GDM1 (cell line): ENCODE measurements around the gene TMEM44.
"Not testable (repeated sequence)": the region's sequence is repeated elsewhere in the genome, so short reads cannot be mapped to it uniquely, and the experiment has no call there.

Experiments
- DNase-seq: peaks from one replicate; lab custom pipeline; 2025; lab: John Stamatoyannopoulos, UW

TMEM44 gene

DNA sequence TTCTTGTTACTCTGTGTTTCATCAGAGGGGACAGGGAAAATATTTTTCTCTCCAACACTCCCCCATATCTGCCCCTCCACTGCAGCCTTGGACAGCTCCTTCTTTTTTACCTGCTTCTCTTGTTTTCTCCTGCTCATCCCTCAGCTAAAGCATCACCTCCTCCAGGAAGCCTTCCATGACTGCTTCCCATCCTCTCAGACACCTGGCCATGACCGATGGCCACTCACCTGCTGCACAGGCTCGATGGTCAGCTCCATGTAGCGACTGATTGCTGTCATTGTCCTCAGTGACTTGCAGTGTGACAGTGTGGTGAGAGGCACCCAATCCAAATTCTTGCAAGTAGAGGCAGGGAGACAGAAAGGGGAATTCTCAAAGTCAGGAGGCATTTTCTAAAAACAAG, 22.5 kb downstream of the TMEM44 start:
- no peak for DNase-seq

DNA sequence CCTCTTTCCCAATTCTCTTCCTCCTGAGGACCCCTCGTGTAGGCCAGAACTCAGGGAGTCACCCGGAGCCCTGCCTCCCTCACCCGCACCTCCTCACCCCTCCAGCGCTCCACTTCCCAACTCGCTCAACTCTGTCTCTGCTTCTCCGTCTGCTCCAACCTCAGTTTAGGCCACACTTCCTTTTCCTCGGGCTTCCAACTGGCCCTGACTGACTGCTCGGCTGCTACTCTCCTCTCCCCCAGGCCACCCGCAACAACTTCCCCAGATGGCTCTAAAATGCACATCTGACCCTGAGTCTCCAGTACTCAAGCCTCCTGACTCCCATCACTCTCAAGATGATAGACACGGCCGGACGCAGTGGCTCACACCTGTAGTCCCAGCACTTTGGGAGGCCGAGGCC, 23.6 kb downstream of the TMEM44 start:
- no peak for DNase-seq

DNA sequence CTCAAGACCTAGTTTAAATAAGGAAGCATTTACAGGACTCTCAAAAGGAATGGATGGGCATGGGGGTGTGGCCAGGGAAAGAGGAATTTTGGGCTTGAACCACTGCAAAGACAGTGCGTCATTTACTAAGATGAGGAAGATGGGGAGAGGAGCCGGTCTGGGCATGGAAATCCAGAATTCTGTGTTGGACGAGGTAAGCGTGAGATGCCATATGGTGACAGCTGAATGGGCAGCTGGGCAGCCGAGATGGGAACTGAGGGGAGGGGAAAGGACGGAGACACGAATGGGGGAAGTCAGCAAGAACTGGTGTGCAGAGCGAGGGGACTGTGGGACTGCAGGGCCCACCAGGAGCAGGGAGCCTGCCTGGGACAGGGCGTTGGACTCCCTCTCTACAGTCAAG, 24.2 kb downstream of the TMEM44 start:
- DNase-seq = no peak

DNA sequence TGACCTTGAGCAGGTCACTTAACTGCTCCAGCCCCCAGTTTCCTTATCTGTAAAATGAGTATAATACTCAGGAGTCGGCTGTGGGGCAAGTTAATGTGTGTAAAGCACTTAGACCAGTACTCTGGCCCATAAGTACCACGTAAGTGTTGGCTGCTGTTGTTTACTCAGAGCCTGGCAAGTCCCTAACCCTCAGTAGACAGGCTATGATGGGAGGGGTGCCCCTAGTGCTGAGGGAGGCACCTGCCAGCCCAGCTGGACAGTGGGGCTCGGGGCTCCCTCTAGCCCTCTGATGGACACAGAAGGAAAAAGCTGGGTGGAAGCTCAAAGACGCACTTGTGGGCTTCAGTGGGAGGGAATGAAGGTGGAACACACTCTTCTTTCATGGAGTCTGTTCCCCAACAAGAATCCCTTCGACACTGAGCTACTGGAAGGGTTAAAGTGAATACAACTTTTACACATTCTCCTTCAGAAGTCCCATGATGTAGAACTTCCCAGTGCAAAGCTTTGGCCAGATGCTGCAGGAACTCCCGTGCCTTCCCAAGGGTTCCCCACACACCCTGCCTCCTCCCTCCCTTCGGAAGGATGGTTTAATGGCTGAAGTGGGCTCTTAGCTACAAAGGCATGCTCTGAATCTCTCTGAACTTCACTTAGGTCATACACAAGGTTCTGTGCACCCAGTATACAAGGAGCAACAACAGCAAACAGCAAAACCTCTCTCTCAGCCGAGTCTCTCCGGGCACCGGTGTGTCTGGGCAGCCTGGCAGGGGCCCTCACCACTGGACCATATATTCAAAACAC, 25.4 kb downstream of the TMEM44 start:
- no peak for DNase-seq

DNA sequence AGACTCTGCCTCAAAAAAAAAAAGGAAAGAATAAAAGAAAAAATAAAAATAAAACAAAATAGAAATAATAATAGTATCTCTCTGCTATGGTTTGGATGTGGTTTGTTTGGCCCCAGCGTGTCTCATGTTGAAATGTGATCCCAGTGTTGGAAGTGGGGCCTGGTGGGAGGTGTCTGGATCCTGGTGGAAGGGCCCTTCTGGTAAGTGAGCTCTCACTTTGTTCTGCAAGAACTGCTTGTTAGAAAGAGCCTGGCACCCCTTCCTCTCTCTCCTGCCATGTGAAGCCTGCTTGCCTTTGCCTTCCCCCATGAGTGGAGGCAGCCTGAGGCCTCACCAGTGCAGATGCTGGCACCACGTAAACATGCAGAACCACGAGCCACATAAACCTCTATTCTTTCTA, 26.3 kb downstream of the TMEM44 start:
- no peak for DNase-seq

DNA sequence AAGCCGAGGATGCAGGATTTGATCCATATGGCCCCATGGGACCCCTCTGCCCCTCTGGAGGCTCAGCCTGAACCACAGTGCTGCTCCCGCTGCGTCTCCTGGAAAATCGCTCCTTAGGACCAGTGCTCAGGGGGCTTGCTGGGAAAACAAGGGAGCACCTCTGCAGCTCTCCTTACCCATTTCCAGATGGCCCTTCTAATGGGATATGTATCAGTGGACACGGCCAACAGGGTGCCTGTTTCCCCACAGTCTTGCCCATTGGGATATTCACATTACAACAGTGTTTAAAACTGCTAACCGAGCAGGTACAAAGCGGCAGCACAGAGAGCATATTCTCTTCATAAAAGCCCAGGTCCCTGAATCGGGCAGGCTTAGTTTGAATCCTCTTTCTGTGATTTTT, 27.1 kb downstream of the TMEM44 start:
- no peak for DNase-seq

DNA sequence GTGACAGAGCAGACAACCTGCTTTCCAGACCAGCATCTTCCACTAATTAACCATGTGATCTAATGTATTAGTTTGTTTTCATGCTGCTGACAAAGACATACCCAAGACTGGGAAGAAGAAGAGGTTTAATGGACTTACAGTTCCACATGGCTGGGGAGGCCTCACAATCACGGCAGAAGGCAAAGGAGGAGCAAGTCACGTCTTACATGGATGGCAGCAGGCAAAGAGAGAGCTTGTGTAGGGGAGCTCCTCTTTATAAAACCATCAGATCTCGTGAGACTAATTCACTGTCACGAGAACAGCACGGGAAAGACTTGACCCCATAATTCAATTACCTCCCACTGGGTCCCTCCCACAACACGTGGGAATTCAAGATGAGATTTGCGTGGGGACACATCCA, 27.9 kb downstream of the TMEM44 start:
- DNase-seq = not testable (repeated sequence)

DNA sequence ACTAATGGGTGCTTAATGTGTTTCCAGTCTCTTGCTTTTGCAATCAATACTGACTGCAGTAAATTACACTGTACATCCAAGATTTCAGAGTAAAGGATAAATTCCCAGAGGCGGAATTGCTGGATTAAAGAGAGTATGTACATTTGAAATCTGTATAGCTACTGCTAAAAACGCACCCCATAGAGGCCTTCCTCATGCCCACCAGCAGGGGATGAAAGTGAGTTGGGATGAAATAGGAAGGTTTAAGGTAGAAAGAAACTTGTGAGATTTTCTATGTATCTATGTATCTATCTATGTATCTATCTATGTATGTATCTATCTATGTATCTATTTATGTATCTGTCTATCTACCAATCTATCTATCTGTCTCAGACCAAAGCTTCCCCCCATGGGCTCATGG, 28.4 kb downstream of the TMEM44 start:
- no peak for DNase-seq

DNA sequence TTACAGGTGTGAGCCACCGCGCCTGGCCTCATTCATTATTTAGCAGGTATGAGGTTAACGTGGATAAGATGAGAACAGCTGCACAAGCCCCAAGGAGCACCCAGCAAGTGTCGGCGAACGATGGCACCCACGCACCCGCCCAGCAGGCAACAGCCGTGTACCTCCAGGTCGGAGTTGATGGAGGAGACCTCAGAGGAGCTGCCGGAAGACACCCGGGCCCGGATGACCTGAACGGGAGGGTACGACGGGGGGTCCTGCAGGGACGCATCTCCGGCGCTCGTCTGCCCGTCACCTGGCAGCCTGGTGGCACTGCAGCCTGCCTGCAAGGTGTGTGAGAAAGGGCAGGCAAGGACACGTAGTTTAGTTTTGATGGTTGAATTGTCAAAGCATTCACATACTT, 29.1 kb downstream of the TMEM44 start:
- no peak for DNase-seq

DNA sequence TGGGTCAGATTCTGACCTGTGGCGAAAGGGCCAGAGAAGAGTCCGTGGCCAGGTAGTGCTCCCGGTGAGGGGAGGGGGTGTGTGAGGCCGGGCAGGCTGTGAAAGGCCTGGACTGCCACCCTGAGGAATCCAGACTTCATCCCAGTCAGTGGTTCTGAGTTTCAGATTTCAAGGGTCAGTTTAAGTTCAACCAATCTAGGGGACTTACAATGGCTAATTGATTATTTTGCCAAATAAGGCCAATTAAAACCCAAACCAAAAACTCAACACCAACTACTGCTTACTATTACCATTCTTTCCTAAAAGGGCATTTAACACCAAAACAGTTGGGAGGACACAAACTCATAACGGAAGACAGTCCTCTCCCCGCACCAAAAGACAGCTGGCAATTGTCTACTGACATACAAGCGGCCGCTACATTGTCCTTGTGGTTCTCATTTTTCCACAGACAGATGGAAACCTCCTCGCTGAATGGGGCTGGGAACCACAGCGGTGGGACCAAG, 30.5 kb downstream of the TMEM44 start:
- no peak for DNase-seq

DNA sequence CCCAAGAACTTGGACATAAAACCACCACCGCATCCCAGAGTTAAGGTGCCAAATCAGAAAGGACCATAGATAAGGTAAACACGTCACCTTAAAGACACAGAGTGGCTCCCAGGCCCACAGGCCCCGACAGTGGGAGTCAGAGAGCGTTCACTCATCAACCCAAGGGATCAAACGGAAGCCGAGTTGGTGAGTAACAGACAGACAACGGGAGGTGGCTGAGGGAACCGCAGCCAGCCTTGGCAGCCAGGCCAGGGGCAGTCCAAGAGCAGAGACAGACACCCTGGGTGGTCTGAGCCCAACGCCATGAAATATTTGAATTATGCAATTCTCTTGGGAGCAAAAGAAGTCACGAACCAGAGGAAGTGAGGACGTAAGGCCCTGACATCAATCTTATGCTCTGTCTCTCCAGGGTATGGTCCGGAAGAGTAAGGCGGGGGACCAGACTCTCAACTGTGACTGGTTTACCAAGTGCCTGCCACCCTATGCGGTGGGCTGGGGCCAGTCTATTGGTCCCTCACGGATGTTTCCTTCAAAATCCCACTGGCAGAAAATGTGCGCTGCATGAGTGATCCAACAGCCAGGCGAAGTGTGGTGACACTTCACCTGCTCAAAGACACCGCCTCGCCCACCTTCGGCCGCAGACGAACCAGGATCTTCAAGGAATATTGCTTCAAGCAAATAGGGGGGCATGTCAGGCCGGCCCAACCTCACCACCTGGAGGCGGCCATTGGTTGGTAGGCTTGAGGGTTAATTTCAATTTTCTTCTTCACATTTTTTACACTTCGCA, 34.3 kb downstream of the TMEM44 start:
- DNase-seq = no peak

DNA sequence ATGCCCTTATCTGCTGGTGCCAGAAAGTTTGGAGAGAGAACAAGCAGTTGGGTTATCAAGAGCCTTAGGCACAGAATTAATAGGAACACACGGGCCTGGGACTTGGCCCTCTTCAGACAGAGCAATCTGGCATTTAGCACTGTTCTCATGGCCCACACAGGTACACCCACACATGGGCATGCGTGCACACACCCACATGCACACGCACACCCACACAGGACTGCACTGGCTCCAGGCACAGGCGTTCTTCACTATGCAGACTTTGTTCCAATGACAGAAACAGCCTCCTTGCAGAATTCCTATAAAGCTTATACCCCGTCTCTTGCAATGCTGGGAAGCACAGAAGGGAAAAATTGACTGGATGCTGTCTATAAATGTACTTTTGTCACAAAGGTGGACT, 36.3 kb downstream of the TMEM44 start:
- no peak for DNase-seq

DNA sequence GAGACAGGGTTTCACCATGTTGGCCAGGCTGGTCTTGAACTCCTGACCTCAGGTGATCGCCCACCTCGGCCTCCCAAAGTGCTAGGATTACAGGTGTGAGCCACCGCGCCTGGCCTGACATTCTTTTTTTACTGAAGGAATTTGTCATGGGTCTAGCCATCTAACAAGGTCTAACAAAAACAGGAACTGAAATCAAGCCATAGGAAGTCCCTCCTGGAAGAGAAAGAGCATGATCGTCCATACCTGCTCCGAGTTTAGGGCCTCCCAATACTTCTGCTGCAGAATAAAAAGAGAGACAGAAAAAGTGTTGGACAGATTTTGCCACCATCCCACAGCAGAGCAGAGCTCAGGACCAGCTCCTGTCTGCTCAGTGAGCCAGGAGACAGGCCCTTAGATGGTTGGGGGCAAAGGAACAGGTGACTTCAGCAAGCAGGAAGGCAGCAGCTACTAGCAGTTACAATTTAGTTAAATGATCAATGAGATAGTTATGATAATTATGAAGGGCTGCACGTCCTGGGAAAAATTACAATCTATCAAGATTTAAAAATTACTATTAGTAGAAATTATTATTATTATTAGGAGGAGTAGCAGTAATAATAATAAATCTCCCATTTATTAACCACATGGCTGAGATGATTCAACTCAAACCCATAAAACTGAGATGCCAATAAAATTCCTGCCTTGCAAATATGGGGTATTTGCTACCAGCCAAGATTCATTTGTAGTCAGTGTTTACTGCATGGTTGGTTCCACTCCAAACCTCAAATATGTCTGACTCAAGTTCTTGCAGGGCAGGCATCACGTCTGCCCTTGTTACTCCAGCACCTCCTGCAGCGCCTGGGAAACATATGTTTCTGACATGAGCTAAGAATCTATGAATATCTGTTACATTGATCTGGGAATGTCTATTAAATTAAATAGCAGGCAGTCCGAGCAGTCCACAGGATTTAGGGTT, 40.1 kb downstream of the TMEM44 start:
- DNase-seq = no peak

DNA sequence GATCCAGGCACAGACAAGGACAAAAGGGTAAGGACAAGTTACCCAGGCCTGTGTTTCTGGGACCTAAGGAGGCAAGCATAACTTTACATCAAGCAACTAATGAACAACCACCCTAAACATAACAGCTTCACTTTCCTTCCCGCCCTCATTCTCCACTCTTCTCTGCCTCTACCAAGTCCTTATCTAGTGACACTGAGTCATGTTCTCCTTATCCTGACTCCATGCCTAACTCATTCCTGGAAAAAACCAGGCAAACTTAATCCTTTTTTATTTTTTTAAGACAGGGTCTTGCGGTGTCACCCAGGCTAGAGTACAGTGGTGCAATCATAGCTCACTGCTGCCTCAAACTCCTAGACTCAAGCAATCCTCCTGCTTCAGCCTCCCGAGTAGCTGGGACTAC, 44.5 kb downstream of the TMEM44 start:
- no peak for DNase-seq

DNA sequence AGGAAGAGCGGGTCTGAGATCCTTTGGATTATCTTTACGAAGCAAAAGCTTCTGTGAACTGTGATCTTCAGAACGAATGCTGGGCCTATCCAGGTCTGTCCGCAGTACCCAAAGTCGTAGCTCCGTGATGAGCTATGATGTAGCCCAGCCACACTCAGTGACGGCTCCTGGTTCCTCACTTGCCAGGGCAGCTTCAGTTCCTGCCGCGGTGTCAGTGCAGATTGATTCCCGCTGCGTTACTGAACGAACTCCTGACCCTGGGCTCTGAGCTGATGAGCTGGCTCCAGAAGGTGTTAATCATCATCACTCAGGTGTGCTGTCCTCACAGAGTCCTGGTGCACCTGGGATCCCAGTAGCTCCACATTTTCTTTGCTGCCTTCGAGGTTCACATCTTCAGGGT, 45.0 kb downstream of the TMEM44 start:
- DNase-seq = no peak

DNA sequence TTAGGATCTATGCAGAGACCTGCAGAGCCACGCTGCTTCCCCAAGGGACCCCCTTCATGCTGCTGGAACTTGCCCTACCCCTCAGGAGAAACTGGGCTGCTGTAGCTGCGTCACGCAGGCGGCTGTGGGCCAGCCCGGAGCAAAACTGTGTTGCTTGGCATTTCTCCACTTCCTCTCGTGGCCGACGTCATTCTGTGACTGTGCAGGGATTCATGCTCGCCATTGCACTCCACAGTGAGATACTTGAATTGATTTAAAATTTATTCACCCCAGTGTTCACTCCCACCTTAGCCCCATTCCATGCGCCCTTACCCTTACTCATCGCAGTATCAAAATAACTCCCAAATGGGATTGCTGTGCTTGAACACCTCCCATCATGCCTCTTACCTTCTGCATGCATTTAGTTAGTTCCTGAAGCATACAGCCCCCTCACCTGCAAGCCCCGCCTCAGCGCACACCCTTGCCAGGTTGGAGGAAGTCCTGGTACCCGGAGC, 45.7 kb downstream of the TMEM44 start:
- DNase-seq = no peak

DNA sequence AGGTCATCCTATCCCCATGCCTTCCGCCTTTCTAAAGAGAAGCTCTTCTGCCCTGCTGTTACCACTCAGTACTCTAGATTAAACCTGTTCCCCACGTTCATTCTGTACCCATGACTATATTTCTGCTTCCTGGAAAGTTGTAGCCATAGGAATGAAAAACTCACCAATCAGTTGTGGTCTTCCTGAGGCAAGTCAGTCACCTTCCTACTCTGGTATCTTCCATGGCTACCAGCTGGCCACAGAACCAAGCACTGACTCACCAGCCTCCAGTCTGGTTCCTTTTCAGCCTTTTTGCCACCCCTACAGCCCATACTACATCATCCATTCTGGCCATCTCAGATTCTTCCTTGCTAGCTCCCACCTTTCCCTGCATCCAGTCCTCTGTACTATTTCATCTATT, 46.4 kb downstream of the TMEM44 start:
- DNase-seq = no peak

DNA sequence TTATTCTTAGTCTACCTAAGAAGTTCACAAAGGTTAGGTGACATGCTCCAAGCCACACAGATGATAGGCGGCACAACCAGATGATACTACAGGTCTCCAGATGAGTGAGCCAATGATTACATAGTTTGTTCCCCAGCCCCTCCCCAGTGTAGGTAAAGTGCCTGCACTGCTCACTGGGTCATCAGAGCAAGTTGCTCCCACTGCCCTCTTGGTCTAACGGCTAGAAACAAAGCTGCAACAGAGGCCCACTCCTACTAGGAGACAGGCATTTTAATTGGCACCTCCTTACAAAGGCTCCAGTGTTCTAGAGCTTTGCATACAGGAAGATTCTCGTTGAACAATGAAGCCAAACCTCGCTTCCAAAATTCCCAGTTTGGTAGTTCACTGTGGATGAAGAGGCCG, 47.3 kb downstream of the TMEM44 start:
- DNase-seq = no peak

DNA sequence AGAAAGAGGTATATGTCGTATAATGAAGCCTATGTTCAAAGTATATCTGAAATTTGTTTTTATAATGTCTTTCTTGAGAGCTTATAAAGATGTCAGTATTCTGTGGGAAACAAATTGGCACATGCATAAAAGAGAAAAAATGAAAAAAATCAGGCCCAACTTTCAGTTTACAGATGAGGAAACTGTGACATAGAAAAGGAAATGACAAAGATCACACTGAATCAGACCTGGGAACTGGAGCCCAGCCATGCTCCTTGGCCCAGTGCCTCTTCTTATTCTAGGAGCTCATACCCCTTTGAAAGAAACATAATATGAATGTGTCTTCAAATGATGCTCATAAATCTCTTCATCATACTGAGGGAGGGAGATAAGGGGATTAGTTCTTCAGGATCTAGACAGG, 48.4 kb downstream of the TMEM44 start:
- DNase-seq = no peak

DNA sequence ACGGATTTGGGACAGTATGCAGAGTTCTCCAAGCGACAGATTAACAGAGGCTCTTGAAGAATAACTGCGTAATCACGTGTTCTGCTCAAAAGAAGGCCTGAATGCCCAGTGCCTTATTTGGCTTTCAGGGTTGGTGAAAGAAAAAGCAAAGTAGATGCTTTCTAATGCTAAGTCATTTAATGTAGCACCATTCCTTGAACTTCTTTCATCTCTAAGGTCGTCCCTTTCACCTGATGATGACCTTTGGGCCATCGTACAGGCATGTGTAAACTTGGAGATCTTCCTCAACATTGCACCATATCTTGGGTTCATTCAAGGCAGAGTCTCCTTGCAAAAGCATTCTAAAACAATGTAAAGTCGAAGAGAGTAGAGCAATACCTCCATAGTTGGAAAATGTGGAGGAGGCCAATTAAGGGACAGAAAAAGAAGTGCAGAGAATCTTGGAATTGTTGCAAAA, 48.9 kb downstream of the TMEM44 start:
- no peak for DNase-seq

DNA sequence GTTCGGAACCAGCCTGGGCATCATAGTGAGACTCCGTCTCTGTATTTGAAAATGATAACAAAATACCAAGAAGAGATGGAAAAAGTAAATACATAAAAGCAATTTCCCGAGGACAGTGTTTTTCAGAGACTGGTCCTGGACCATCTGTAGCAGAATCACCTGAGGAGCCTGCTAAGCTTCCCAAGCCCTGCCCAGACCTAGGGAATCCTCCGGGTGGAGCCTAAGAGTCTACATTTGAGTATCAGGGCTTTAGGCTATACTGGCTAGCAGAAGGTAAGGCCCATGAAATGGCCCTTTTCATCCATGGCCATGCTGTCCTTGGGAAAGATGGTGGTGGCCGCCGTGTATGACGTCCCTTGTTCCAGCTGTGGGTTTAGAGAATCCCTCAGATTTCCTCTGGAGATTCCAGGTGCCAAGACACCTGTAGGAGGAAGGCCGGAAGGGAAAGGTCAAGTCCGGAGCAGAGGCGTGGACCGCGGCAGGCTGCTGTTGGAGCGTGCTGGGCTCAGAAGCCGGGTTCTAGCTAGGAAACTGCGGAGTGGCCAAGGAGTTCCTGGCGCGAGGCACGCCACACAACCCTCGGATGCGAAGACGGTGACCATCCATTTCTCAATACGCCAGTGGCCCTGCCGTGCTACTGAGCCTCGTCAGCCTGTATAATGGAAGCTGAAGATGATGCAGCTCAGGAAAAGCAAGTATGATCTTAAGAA, 50.9 kb downstream of the TMEM44 start:
- DNase-seq = no peak
